ENCODE data around the gene MBNL3. TPM values are rescaled to one million over a fixed set of nuclear protein-coding genes. Genes with fewer than 3 reads are reported as not detected.

Gene MBNL3
- total RNA-seq, 1 experiment from 2014 or later = 4.0 TPM

GRCh38 chrX:132395645-132396044 is 93.2 kb downstream of the MBNL3 start (continued):
- TF ChIP-seq SMAD3 (CRISPR knock-in tag; IDR thresholded peaks at IDR 0.05; ENCODE audit: borderline replicate concordance) (no peak), SMAD4 (CRISPR knock-in tag; IDR thresholded peaks at IDR 0.05) (no peak), OVOL2 (CRISPR knock-in tag; IDR thresholded peaks at IDR 0.05; ENCODE audit: borderline replicate concordance) (no peak), CTCF (IDR thresholded peaks at IDR 0.05) (no peak), ZNF425 (CRISPR knock-in tag; conservative IDR thresholded peaks at IDR 0.05) (no peak), CDX4 (CRISPR knock-in tag; IDR thresholded peaks at IDR 0.05; ENCODE audit: borderline replicate concordance) (no peak)
- TF ChIP-seq, protein P1, sequence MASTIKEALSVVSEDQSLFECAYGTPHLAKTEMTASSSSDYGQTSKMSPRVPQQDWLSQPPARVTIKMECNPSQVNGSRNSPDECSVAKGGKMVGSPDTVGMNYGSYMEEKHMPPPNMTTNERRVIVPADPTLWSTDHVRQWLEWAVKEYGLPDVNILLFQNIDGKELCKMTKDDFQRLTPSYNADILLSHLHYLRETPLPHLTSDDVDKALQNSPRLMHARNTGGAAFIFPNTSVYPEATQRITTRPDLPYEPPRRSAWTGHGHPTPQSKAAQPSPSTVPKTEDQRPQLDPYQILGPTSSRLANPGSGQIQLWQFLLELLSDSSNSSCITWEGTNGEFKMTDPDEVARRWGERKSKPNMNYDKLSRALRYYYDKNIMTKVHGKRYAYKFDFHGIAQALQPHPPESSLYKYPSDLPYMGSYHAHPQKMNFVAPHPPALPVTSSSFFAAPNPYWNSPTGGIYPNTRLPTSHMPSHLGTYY (CRISPR knock-in tag; IDR thresholded peaks at IDR 0.05) = no peak

DNA sequence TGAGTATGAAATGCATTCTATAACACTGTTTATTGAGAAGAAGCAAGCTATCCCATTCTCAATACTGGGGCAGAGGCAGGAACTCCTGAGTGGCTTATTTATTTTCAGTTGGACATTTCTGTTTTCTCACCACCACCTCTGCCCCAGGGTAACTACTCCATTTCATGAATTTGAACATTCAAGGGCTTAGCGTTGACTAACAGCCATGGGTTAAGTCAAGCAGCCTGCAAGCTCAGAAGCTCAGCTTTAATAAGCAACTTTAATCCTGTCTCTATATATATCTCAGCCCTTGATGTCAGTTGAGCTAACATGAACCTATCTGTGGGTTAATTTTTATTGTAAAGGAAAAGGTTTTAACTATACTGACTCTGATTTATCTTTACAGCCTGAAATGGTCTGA is 93.8 kb downstream of the MBNL3 start:
- Mint-ChIP-seq H3K36me3 (no peaks in the 10 kb centered on the region), H3K27me3 (ENCODE audit: low read depth) (no peaks in the 10 kb centered on the region), H3K4me1 (no peaks in the 10 kb centered on the region), H3K27ac (no peak overlapping the region), H3K9me3 (no peaks in the 10 kb centered on the region), H3K4me3 (no peak overlapping the region)
- ChIA-PET POLR2A (no interaction called here), CTCF (interaction anchor here (1.2 kb wide), 1 partner anchor 18 kb away, joined by 3 read pairs; no protein-coding TSS in a partner anchor)
- ATAC-seq (no peak), DNase-seq (ENCODE audit: low spot score) (no peak)
- no peak for TF ChIP-seq FOXJ3 (CRISPR knock-in tag; IDR thresholded peaks at IDR 0.05; ENCODE audit: borderline replicate concordance)
- TF ChIP-seq RELA (CRISPR knock-in tag; IDR thresholded peaks at IDR 0.05; ENCODE audit: borderline replicate concordance) = no peak
- no peak for TF ChIP-seq ATF3 (CRISPR knock-in tag; conservative IDR thresholded peaks at IDR 0.05)
- TF ChIP-seq E2F4 (CRISPR knock-in tag; IDR thresholded peaks at IDR 0.05; ENCODE audit: borderline replicate concordance, low read depth) = no peak
- TF ChIP-seq HMGA2 (CRISPR knock-in tag; IDR thresholded peaks at IDR 0.05) = no peak
- TF ChIP-seq TEAD1 (CRISPR knock-in tag; IDR thresholded peaks at IDR 0.05) = no peak
- no peak for TF ChIP-seq NR1H2 (CRISPR knock-in tag; IDR thresholded peaks at IDR 0.05)
- no peak for TF ChIP-seq NR2C2 (CRISPR knock-in tag; IDR thresholded peaks at IDR 0.05)
- TF ChIP-seq NFATC4 (CRISPR knock-in tag; IDR thresholded peaks at IDR 0.05) = no peak
- TF ChIP-seq CREB1 (CRISPR knock-in tag; IDR thresholded peaks at IDR 0.05) = no peak
- TF ChIP-seq GRHL2 (CRISPR knock-in tag; IDR thresholded peaks at IDR 0.05; ENCODE audit: insufficient replicate concordance, severe bottlenecking) = no peak
- no peak for TF ChIP-seq MXD4 (CRISPR knock-in tag; IDR thresholded peaks at IDR 0.05; ENCODE audit: borderline replicate concordance)
- TF ChIP-seq AR (CRISPR knock-in tag; IDR thresholded peaks at IDR 0.05) = no peak
- TF ChIP-seq AFF4 (CRISPR knock-in tag; IDR thresholded peaks at IDR 0.05; ENCODE audit: borderline replicate concordance) = no peak
